ENCODE data around the gene MAN2C1.

- TF ChIP-seq POLR2A (IDR thresholded peaks at IDR 0.05), result no peak
- TF ChIP-seq CTCF (IDR thresholded peaks at IDR 0.05), result no peak
- TF ChIP-seq EP300 (IDR thresholded peaks at IDR 0.05), result no peak
Measured at GRCh38 chr15:75368689-75369239, 357 bp upstream of the MAN2C1 start.
